SK-N-MC (cell line): Measurements from ENCODE around the gene MTFR2.

Source experiments
- DNase-seq: peaks from one replicate; pipeline ENCODE4 v3.0.0-alpha.2; 2011; ENCODE audit warnings: low read depth, low spot score
- H3K27ac ChIP-seq: fragments of 200-600 bp; sonication (generic); 2 replicates; pipeline ENCODE4 v1.5.1; 2016; ENCODE audit warnings: mixed run types
- H3K36me3 ChIP-seq: fragments of 200-600 bp; sonication (generic); 2 replicates; pipeline ENCODE4 v1.6.1; 2017; ENCODE audit warnings: antibody characterized with exemption, low read length, mixed read lengths; ENCODE audit not compliant: insufficient read depth
- H3K4me3 ChIP-seq: fragments of 200-600 bp; sonication (generic); 2 replicates; pipeline ENCODE4 v1.5.1; 2016
- H3K9ac ChIP-seq: fragments of 200-600 bp; sonication (generic); 2 replicates; pipeline ENCODE4 v1.8.0; 2017; ENCODE audit warnings: mixed run types, mixed read lengths; ENCODE audit not compliant: insufficient read length
- H3K9me3 ChIP-seq: fragments of 200-600 bp; sonication (generic); 2 replicates; pipeline ENCODE4 v1.6.1; 2017; ENCODE audit warnings: low read depth, mild to moderate bottlenecking, antibody characterized with exemption, low read length, moderate library complexity, mixed read lengths
- EZH2 ChIP-seq: fragments of 200-600 bp; sonication (generic); IDR thresholded peaks from one replicate; pipeline ENCODE4 v1.6.1; 2017; ENCODE audit warnings: antibody characterized with exemption
- FOXP2 ChIP-seq: optimal IDR thresholded peaks from 2 replicates; pipeline ENCODE3; 2011; ENCODE audit warnings: mild to moderate bottlenecking, moderate library complexity; ENCODE audit not compliant: insufficient read depth; ENCODE audit errors: extremely low read length, control extremely low read depth
- POLR2AphosphoS5 ChIP-seq: IDR thresholded peaks from 2 replicates; pipeline ENCODE4 v1.6.1; 2012; ENCODE audit warnings: mild to moderate bottlenecking, low read depth, low read length, borderline replicate concordance

Gene MTFR2

DNA sequence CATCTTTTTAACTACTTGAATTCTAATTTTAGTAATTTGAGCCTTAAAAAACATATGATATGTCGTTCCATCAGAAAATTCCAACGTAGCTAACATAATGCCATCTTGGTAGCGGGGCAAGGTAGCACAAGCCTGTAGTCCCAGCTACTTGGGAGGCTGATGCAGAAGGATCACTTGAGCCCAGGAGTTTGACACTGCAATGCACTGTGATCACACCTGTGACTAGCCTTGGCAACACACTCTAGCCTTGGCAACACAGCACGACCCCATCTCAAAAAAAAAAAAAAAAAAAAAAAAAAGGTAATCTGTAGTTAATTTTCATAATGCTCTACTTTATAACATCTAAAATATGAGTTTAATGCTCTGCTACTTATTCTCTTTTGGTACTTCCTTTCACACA, 32.8 kb upstream of the MTFR2 start:
- no peak overlapping the region for H3K4me3 ChIP-seq
- H3K9me3 ChIP-seq = no peaks in the 10 kb centered on the region
- TF ChIP-seq EZH2 = no peak
- TF ChIP-seq POLR2AphosphoS5 = no peak
- DNase-seq = no peak
- peaks cover 71% of the 10 kb centered on the region for H3K36me3 ChIP-seq
- no peak overlapping the region for H3K9ac ChIP-seq
- H3K27ac ChIP-seq = no peak overlapping the region

- peaks cover 80% of the 10 kb centered on the region for H3K36me3 ChIP-seq
- H3K4me3 ChIP-seq = no peak overlapping the region
- TF ChIP-seq POLR2AphosphoS5 = no peak
- no peak for TF ChIP-seq EZH2
- no peak for TF ChIP-seq FOXP2
- H3K27ac ChIP-seq = no peak overlapping the region
- no peaks in the 10 kb centered on the region for H3K9me3 ChIP-seq
- no peak overlapping the region for H3K9ac ChIP-seq
- DNase-seq = no peak
Observed at GRCh38 chr6:136280032-136280609, 30.0 kb upstream of the MTFR2 start.

DNA sequence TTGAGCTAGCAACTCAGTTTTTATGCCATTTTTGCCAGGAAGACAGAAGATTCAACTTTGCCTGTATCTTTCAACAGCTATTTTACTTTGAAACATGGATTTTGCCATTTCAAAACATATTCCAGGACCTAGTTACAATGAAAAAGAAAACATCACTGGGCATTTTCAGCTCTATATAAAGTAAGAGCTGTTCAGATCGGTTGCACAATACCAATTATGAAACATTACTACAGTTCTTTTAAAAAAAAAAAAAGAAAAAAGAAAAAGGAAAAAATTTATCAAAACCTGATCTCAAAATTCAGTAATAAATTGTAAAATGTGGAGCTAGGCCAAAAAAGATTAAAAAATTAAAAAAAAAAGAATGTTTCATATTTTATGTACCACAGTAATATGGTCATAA, 24.0 kb upstream of the MTFR2 start:
- Histone ChIP-seq H3K36me3 (peaks cover 96% of the 10 kb centered on the region), H3K27ac (no peak overlapping the region), H3K9ac (no peak overlapping the region), H3K4me3 (no peak overlapping the region), H3K9me3 (no peaks in the 10 kb centered on the region)
- no peak for DNase-seq
- TF ChIP-seq POLR2AphosphoS5 (no peak), EZH2 (no peak), FOXP2 (no peak)

DNA sequence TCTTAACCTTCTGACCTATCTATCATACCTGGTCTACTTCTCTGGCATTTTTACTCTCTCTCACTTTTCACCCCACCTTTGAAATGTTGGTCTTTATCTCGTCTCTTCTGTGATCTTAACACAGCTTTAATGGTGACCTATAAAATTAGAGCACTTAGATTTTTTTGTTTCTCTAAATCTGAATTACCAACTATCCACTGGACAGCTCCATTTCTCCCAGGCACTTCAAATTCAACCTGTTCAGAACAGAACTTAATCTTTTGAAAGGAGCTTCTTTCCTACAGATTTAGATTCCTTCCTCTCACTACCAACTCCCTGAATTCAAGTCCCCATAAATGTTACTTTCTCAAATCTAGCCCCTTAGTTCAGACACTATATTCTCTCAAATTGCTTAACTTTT, 15.0 kb upstream of the MTFR2 start:
- Histone ChIP-seq H3K36me3 (peaks cover 100% of the 10 kb centered on the region), H3K27ac (no peak overlapping the region), H3K4me3 (no peak overlapping the region), H3K9me3 (no peaks in the 10 kb centered on the region), H3K9ac (no peak overlapping the region)
- DNase-seq = no peak
- TF ChIP-seq POLR2AphosphoS5 = no peak
- TF ChIP-seq FOXP2 = no peak
- no peak for TF ChIP-seq EZH2

DNA sequence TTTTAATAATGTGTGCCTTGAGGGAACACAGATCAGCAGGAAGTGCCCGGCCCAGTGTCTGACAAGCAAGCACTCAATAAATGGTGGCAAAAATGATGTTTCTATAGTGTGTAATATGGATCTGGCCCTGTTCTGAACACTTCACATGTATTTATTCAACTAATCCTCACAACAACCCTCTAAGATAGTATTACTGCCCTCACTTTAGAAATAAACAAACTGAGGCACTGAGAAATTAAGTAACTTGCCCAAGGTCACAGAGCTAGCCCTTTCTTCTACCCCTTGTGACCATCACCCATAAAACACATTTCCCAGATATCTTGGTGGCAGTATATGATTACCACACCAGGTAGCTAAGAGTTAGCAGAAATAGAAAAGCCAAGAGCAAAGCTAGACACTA, 12.8 kb upstream of the MTFR2 start:
- TF ChIP-seq POLR2AphosphoS5 (no peak), EZH2 (no peak), FOXP2 (no peak)
- DNase-seq = no peak
- H3K36me3 ChIP-seq = peaks cover 100% of the 10 kb centered on the region
- no peak overlapping the region for H3K9ac ChIP-seq
- peak overlapping the region; percentile 49; the same call in 1 of the 2 replicates for H3K27ac ChIP-seq
- no peak overlapping the region for H3K4me3 ChIP-seq
- no peaks in the 10 kb centered on the region for H3K9me3 ChIP-seq

DNA sequence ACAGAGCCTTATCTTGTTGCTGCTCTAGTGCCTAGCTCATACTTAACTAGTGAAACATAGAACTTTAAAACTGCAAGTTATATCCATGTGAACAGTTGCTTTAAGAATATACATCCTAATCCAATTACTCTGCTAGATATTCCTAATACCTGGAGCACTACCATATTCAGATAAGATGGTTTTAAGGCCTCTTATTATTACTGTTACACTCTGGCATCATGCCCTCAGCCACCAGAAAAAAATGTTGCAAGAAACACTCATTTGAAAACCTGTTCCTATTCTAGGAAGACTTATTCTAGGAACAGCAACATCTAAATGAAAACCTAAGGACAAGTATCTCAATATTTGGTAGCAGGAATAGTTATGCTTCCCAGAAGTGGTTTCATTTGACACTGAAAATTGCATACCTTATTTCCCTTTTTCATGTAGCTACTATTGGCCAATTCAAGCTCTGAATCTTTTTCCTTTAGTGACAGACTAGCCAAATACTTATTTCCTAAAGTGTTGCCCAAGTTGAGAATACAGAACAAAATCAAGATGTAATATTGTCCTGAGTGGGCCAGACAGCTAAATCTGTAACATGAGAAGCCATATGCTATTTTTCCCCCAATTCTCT, 4.8 kb upstream of the MTFR2 start:
- DNase-seq = no peak
- no peak overlapping the region for H3K9ac ChIP-seq
- H3K9me3 ChIP-seq = no peaks in the 10 kb centered on the region
- no peak for TF ChIP-seq EZH2
- 0 out of 2 replicates have a peak, but pooled peaks have one; percentile 10 for TF ChIP-seq POLR2AphosphoS5
- TF ChIP-seq FOXP2 = no peak
- H3K4me3 ChIP-seq = no peak overlapping the region
- H3K36me3 ChIP-seq = peaks cover 40% of the 10 kb centered on the region
- H3K27ac ChIP-seq = 0 out of 2 replicates have a peak overlapping the region, but pooled peaks have one; percentile 20

DNA sequence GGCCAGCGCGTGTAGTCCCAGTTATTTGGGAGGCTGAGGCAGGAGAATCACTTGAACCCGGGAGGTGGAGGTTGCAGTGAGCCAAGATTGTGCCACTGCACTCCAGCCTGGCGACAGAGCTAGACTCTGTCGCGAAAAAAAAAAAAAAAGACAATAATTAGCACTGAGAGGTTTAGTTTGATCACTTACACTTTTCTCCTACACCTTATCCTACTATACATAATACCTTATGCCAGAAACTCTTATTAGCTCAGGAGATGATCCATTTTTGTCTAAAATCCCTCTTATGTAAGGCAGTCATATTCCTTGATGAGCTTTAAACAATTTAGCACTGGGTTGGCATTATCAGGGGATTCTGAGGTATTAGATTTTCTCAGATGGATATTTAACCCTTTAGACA, 3.6 kb upstream of the MTFR2 start:
- peaks cover 28% of the 10 kb centered on the region for H3K36me3 ChIP-seq
- H3K27ac ChIP-seq = no peak overlapping the region
- no peak overlapping the region for H3K4me3 ChIP-seq
- TF ChIP-seq POLR2AphosphoS5 (peak; percentile 46; the same call in 1 of the 2 replicates), FOXP2 (no peak)
- no peaks in the 10 kb centered on the region for H3K9me3 ChIP-seq
- no peak for DNase-seq
- no peak overlapping the region for H3K9ac ChIP-seq

DNA sequence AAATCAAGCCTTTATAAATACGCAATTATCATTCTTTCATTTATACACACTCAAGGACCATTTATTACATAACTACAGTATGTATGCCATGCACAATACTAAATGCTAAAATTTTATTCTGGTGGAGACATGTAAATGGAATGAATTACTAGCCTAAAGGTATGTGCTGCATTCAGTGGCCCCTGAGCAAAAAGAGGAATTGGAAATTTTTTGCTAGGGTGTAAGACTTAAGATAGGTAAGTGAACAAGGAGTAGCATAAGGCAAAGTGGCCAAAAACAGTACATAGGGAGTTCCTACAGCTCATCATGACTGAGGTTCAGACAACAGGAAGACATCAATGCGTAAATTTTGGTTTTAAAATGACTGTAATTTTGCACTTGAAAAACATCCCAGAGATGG, 2.3 kb upstream of the MTFR2 start:
- no peak overlapping the region for H3K27ac ChIP-seq
- no peak for TF ChIP-seq EZH2
- TF ChIP-seq POLR2AphosphoS5 = no peak
- no peak for TF ChIP-seq FOXP2
- no peak overlapping the region for H3K4me3 ChIP-seq
- H3K9me3 ChIP-seq = no peaks in the 10 kb centered on the region
- no peak overlapping the region for H3K9ac ChIP-seq
- no peak for DNase-seq
- peaks cover 15% of the 10 kb centered on the region for H3K36me3 ChIP-seq

- Histone ChIP-seq H3K9me3 (no peaks in the 10 kb centered on the region), H3K9ac (no peak overlapping the region), H3K4me3 (peak overlapping the region; percentile 98), H3K36me3 (peaks cover 6% of the 10 kb centered on the region; the same call in 1 of the 2 replicates), H3K27ac (0 out of 2 replicates have a peak overlapping the region, but pooled peaks have one; percentile 26)
- DNase-seq = no peak
- TF ChIP-seq FOXP2 (no peak), EZH2 (no peak), POLR2AphosphoS5 (no peak; the same call in 1 of the 2 replicates)
Observed at GRCh38 chr6:136251394-136251793, 1.3 kb upstream of the MTFR2 start.
